Mesothelial cell of epicardium (in vitro differentiated cells): ENCODE results near the gene NPY4R2. TPM values are rescaled to one million over a fixed set of nuclear protein-coding genes. Genes with fewer than 3 reads are reported as not detected.
"Not testable (repeated sequence)": the region's sequence is repeated elsewhere in the genome, so short reads cannot be mapped to it uniquely, and the experiment has no call there.

Experiments
- DNase-seq, 2 experiments: peaks; one replicate each; pipeline ENCODE4 v3.0.0; 2021; ENCODE audit warnings: low spot score in 2 of 2; ENCODE audit not compliant: unreplicated experiment in 2 of 2
- H3K27ac Mint-ChIP-seq: 2 replicates; pipeline ENCODE4 v1.8.0; 2021; ENCODE audit warnings: mixed read lengths
- H3K27me3 Mint-ChIP-seq: 2 replicates; pipeline ENCODE4 v1.8.0; 2021; ENCODE audit warnings: low read depth, mixed read lengths
- H3K36me3 Mint-ChIP-seq: 2 replicates; pipeline ENCODE4 v1.8.0; 2021; ENCODE audit warnings: mixed read lengths
- H3K4me1 Mint-ChIP-seq: 2 replicates; pipeline ENCODE4 v1.8.0; 2021; ENCODE audit warnings: mixed read lengths
- H3K4me3 Mint-ChIP-seq: 2 replicates; pipeline ENCODE4 v1.8.0; 2021; ENCODE audit warnings: mild to moderate bottlenecking, moderate library complexity, mixed read lengths
- H3K9me3 Mint-ChIP-seq: 2 replicates; pipeline ENCODE4 v1.8.0; 2021; ENCODE audit warnings: mixed read lengths
- total RNA-seq: library from RNA; stranded (reverse); gene quantifications from 3 replicates; pipeline ENCODE4 v1.2.1, GENCODE V29; 2021

Gene NPY4R2
- total RNA-seq, result 0.14 TPM in 1 of 3 replicates, not detected in the others

GRCh38 chr10:47918475-47918874 is at the start of gene NPY4R2:
Gene NPY4R2, plus strand, starts transcription at chr10:47918662. Its CDS starts 3,326 bp downstream, at chr10:47921988.
- not testable (repeated sequence) for H3K27ac Mint-ChIP-seq, H3K27me3 Mint-ChIP-seq, H3K36me3 Mint-ChIP-seq, DNase-seq, H3K9me3 Mint-ChIP-seq, H3K4me3 Mint-ChIP-seq, H3K4me1 Mint-ChIP-seq

- not testable (repeated sequence) for H3K27me3 Mint-ChIP-seq, H3K9me3 Mint-ChIP-seq, H3K4me1 Mint-ChIP-seq, H3K36me3 Mint-ChIP-seq, H3K27ac Mint-ChIP-seq, DNase-seq, H3K4me3 Mint-ChIP-seq
Measured at GRCh38 chr10:47870887-47871286, 47.6 kb upstream of the NPY4R2 start.

- H3K4me3 Mint-ChIP-seq, H3K27ac Mint-ChIP-seq, H3K9me3 Mint-ChIP-seq, H3K27me3 Mint-ChIP-seq, DNase-seq, H3K4me1 Mint-ChIP-seq, H3K36me3 Mint-ChIP-seq: not testable (repeated sequence)
Measured at GRCh38 chr10:47871485-47872180, 46.8 kb upstream of the NPY4R2 start.

- DNase-seq, H3K36me3 Mint-ChIP-seq, H3K4me1 Mint-ChIP-seq, H3K4me3 Mint-ChIP-seq, H3K9me3 Mint-ChIP-seq, H3K27ac Mint-ChIP-seq, H3K27me3 Mint-ChIP-seq: not testable (repeated sequence)
Measured at GRCh38 chr10:47872236-47872635, 46.2 kb upstream of the NPY4R2 start.

GRCh38 chr10:47884239-47884638 is 34.2 kb upstream of the NPY4R2 start:
- not testable (repeated sequence) for H3K4me1 Mint-ChIP-seq, H3K9me3 Mint-ChIP-seq, H3K27me3 Mint-ChIP-seq, H3K27ac Mint-ChIP-seq, H3K36me3 Mint-ChIP-seq, H3K4me3 Mint-ChIP-seq, DNase-seq

GRCh38 chr10:47884934-47885333 is 33.5 kb upstream of the NPY4R2 start:
- not testable (repeated sequence) for DNase-seq, H3K27me3 Mint-ChIP-seq, H3K9me3 Mint-ChIP-seq, H3K4me1 Mint-ChIP-seq, H3K27ac Mint-ChIP-seq, H3K36me3 Mint-ChIP-seq, H3K4me3 Mint-ChIP-seq

- not testable (repeated sequence) for H3K4me3 Mint-ChIP-seq, H3K9me3 Mint-ChIP-seq, DNase-seq, H3K27ac Mint-ChIP-seq, H3K27me3 Mint-ChIP-seq, H3K36me3 Mint-ChIP-seq, H3K4me1 Mint-ChIP-seq
Measured at GRCh38 chr10:47886356-47886755, 32.1 kb upstream of the NPY4R2 start.

- H3K27me3 Mint-ChIP-seq, H3K4me1 Mint-ChIP-seq, H3K9me3 Mint-ChIP-seq, H3K36me3 Mint-ChIP-seq, DNase-seq, H3K4me3 Mint-ChIP-seq, H3K27ac Mint-ChIP-seq: not testable (repeated sequence)
Measured at GRCh38 chr10:47886827-47887226, 31.6 kb upstream of the NPY4R2 start.

- not testable (repeated sequence) for H3K27me3 Mint-ChIP-seq, H3K9me3 Mint-ChIP-seq, H3K36me3 Mint-ChIP-seq, H3K4me1 Mint-ChIP-seq, DNase-seq, H3K27ac Mint-ChIP-seq, H3K4me3 Mint-ChIP-seq
Measured at GRCh38 chr10:47890737-47891136, 27.7 kb upstream of the NPY4R2 start.

GRCh38 chr10:47892494-47893261 is 25.8 kb upstream of the NPY4R2 start:
- DNase-seq, H3K27ac Mint-ChIP-seq, H3K27me3 Mint-ChIP-seq, H3K4me1 Mint-ChIP-seq, H3K4me3 Mint-ChIP-seq, H3K36me3 Mint-ChIP-seq, H3K9me3 Mint-ChIP-seq: not testable (repeated sequence)

GRCh38 chr10:47894571-47894970 is 23.9 kb upstream of the NPY4R2 start:
- not testable (repeated sequence) for H3K4me3 Mint-ChIP-seq, H3K27me3 Mint-ChIP-seq, H3K4me1 Mint-ChIP-seq, DNase-seq, H3K9me3 Mint-ChIP-seq, H3K36me3 Mint-ChIP-seq, H3K27ac Mint-ChIP-seq

- H3K4me1 Mint-ChIP-seq, DNase-seq, H3K4me3 Mint-ChIP-seq: not testable (repeated sequence)
Measured at GRCh38 chr10:47897813-47898212, 20.6 kb upstream of the NPY4R2 start.

GRCh38 chr10:47909333-47909732 is 9.1 kb upstream of the NPY4R2 start:
- H3K27ac Mint-ChIP-seq, DNase-seq, H3K4me1 Mint-ChIP-seq, H3K4me3 Mint-ChIP-seq, H3K36me3 Mint-ChIP-seq, H3K9me3 Mint-ChIP-seq, H3K27me3 Mint-ChIP-seq: not testable (repeated sequence)

More at GRCh38 chr10:47897813-47898212, 20.6 kb upstream of the NPY4R2 start:
- H3K9me3 Mint-ChIP-seq, H3K27me3 Mint-ChIP-seq, H3K27ac Mint-ChIP-seq, H3K36me3 Mint-ChIP-seq: not testable (repeated sequence)

GRCh38 chr10:47910486-47910885 is 8.0 kb upstream of the NPY4R2 start:
- H3K27me3 Mint-ChIP-seq, H3K4me3 Mint-ChIP-seq, H3K9me3 Mint-ChIP-seq, DNase-seq, H3K27ac Mint-ChIP-seq, H3K36me3 Mint-ChIP-seq, H3K4me1 Mint-ChIP-seq: not testable (repeated sequence)
